GM21526 (cell line): ENCODE measurements around the gene RAB3GAP1.
"Not testable (repeated sequence)": the region's sequence is repeated elsewhere in the genome, so short reads cannot be mapped to it uniquely, and the experiment has no call there.

Experiments
- ATAC-seq: cut with Tn5 transposase; IDR thresholded peaks from one replicate; pipeline ENCODE4 v1.9.1; 2021; ENCODE audit warnings: moderate library complexity; ENCODE audit not compliant: unreplicated experiment, low FRiP score

Gene RAB3GAP1

DNA sequence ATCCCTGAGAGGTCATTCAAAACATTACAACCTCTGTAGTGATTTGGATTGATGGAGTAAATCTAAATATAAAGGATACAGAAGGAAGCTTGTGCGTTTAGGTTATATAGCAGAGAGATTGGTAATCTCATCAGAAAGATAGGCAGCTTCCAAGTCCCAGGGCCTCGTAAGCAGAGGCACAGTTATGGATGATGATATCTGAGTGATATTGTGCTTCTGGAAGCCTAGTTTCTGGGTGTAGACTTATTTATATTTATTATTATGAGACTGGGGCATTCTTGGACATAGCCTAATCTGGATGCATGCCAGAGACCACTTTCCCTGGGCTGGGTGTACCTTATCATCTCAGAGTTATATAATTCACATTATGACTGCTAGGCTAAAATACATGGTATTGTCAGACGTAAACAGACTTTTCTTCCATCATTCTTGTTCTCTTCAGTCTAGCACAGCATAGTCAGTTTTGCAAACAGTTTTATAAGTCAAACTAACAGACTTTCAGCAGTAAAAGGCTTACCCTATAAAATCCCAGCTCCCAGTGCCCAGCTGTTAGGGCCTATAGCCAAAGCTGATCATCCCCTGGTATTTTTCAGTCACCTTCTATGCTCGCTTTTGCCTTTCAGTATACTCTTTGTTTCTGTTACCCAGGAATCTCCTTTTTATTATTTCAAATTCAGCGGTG lies 47.9 kb downstream of the RAB3GAP1 start:
- ATAC-seq, result no peak

DNA sequence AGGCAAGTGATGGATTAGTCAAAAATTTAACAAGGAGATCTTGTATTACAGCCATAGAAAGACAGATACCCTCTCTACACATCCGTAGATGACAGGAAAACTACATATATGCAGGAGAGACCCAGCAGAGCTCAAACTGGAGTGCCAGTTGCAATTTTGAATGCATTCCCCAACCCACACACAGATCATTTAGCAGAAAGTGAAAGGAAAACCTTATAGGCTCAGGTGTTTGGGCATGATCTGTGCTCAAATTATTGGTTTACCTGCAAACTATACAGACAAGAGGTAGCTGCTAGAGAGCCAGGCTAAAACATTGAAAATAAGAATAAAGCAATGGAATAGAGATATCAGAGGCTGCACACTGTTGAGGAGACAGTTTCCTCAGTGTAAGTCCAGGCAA lies 51.8 kb downstream of the RAB3GAP1 start:
- no peak for ATAC-seq

DNA sequence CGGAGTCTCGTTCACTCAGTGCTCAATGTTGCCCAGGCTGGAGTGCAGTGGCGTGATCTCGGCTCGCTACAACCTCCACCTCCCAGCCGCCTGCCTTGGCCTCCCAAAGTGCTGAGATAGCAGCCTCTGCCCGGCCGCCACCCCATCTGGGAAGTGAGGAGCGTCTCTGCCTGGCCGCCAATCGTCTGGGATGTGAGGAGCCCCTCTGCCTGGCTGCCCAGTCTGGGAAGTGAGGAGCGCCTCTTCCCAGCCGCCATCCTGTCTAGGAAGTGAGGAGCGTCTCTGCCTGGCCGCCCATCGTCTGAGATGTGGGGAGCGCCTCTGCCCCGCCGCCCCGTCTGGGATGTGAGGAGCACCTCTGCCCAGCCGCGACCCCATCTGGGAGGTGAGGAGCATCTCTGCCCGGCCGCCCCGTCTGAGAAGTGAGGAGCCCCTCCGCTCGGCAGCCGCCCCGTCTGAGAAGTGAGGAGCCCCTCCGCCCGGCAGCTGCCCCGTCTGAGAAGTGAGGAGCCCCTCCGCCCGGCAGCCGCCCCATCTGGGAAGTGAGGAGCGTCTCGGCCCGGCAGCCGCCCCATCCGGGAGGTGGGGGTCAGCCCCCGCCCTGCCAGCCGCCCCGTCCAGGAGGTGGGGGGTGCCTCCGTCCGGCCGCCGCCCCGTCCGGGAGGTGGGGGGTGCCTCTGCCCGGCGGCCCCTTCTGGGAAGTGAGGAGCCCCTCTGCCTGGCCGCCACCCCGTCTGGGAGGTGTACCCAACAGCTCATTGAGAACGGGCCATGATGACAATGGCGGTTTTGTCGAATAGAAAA lies 53.6 kb downstream of the RAB3GAP1 start:
- not testable (repeated sequence) for ATAC-seq

DNA sequence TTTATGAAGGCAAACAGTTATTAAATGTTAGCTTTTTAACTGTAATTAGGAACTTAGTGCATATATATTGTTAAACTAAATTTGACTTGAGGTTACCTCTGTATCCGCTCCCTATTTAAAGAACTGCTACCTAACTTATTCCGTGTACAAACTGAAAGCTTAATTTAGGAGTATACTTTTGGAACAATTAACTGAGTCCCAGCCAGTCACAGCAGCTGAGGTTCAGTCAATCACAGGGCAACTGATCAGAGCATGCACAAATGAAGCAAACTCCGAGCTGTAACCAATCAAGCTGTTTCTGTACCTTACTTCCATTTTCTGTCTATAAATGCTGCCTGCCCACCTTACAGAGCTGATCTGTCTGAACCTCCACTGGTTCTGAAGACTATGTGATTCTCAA lies 61.2 kb downstream of the RAB3GAP1 start:
- no peak for ATAC-seq

DNA sequence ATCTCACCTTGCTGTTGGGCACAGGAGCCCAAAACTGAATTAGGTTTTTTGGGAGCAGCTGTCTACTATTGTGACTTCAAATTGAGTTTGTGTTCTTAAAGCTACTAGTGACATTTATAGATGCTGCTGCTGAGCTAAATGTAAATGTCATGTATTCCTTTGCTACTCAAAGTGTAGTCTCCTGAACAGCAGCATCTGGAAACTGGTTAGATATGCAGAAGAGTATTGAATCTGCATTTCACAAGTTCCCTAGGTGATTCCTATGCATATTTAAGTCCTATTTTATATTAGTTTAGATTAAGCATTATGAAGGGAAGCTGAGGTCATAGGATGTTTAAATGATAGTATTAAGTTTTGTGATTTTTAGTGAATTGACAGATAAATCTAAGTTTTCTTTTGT lies 67.5 kb downstream of the RAB3GAP1 start:
- ATAC-seq, result no peak

DNA sequence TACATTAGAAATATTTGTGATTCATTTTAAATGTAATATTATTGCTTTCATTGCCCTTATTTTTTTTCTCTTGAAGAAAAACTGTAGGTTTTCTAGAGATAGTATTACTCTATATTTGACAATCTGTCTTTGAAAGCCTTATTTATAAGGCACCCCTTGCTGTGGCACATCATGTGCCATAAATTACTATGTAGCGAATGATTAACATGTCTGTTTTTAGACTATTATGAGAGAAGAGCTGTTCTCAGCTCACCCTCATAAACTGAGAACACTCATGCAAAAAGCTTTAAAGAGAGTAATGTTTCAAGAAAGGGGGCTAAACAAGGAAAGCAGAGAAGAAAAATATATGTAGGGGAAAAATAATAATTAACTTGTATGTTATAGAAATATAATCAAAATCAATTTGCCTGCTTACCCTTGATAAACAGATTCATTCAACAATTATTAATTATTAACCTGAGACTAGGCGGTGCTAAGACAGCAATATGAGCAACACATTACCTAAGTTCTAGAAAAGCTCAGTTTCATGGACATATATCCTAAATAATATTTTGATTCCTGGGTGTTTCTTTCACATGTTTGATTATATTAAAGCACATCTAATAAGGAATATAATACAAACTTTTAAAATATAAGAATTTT lies 69.0 kb downstream of the RAB3GAP1 start:
- no peak for ATAC-seq

DNA sequence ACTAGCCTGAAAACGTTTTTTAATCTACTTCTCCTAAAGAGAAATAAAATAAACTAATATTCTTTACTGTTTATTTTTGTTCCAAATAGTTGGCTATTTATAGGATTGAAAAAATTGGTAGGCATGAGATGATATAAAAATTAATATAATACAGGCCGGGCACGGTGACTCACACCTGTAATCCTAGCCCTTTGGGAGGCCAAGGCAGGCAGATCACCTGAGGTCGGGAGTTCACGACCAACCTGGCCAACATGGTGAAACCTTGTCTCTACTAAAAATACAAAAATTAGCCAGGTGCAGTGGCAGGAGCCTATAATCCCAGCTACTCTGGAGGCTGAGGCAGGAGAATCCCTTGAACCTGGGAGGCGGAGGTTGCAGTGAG lies 69.6 kb downstream of the RAB3GAP1 start:
- ATAC-seq, result not testable (repeated sequence)

DNA sequence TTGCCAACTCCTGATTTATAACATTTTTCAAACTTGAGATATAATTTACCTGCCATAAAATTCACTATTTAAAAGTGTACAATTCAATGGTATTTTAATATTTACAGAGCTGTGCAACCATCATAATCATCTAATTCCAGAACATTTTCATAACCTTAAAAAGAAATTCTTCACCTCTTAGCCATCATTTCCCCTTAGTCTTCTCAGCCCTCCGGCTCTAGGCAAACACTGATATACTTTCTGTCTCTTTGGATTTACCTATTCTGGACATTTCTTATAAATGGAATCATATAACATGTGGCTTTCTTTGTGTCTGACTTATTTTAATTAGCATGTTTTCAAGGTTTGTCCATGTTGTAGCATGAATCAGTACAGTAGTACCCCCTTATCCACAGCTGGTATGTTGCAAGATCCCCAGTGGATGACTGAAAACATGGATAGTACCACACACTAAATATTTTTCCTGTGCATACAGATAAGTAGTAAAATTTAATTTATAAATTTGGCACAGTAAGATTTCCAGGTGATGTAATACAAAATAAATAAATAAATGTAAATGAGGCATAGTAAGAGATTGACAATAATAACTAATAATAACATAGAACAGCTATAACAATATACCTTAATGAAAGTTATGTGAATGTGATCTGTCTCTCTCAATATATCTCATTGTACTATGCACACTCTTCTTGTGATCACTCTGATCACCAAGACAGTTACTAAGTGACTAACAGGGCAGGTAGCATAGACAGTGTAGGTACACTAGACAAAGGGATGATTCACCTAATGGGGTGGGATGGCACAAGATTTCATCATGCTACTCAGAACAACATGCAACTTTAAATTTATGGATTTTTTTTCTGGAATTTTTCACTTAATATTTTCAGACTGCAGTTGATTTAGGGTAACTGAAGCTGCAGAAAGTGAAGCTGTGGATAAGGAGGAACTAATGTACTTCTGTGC lies 73.1 kb downstream of the RAB3GAP1 start:
- ATAC-seq, result no peak

DNA sequence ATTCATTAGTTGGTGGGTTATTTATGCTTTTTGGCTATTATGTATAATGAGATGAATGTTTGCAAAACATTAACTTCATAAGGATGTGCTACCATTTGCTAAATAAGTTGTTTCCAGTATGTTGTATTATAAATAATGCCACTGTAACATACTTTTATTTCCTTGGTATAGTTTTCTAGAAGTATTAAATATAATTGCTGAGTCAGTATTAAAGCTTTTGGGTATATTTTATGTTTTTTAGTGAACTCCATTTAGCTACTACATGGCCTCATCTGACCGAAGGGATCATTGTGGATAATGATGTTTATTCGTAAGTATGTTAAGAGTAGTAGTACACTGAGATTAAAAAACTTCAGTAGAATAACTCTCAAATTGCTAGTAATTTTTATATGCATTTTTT lies 73.8 kb downstream of the RAB3GAP1 start:
- ATAC-seq, result no peak

DNA sequence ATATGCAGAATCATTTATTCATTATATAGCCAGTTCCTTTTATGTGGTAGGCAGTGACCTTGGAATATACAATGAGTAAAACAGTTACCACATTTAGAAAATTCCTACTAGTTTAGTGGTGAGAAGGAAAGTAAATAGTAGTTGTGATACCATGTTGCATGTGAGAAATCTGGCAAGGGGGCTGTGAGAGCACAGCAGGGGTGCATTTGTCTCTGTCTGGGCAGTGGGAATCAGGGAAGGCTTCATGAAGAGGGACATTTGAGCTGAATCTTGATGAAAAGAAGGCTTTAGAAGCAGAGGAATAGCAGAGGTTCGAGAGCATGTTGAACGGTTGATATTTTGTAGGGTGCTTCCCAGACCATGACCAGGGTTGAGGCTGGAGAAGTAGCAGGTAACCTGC lies 78.7 kb downstream of the RAB3GAP1 start:
- no peak for ATAC-seq

DNA sequence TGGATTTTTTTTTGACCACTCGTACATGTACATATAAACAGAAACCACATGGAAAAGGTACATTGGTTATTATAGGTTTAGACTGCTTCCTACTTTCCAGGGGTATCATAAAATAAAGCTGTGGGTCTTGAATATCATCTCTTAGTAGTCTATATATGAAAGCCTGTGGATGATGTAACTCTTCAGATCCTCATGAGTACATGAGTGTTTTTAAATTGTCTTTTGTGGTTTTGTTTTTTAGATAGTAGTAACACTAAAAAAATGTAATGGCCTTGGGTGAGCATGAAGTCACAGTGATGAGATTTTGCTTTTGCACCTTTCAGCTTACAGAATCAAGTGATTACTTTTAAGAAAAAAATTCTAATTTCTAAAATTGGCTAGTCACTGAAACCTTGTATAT lies 80.2 kb downstream of the RAB3GAP1 start:
- ATAC-seq, result no peak

DNA sequence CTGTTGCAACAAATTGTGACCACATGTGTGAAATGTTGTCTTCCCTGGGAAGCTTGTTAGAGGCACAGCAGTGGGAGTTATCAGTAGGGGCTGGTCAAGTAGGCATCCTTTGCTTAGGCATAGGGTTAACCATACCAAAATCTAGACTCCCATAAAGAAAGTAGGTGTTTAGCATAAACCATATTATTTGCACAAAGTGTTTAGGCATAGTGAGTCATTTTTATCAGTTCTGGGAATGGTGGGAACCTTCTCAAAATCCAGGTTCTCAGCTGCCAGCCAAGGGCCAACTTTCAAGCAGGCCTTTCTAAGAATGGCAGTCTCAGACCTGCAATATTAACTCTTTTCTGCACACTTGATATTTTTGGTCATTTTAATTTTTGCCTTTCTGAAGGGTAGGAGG lies 88.5 kb downstream of the RAB3GAP1 start:
- no peak for ATAC-seq

DNA sequence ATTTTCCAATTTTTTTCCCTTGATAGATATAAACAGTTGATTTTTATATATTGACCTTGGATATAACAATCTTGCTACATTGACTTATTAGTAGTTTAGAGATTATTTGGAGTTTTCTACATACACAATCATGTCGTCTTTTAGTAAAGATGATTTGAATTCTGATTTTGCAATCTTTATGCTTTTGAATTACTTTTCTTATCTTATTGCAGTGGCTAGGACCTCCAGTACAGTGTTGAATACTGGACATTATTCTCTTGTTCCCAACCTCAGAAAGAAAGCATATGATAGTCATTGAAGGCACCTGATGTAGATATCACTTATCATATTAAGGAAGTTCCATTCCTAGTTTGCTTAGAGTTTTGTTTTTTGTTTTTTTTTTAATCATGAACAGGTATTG lies 90.2 kb downstream of the RAB3GAP1 start:
- no peak for ATAC-seq

DNA sequence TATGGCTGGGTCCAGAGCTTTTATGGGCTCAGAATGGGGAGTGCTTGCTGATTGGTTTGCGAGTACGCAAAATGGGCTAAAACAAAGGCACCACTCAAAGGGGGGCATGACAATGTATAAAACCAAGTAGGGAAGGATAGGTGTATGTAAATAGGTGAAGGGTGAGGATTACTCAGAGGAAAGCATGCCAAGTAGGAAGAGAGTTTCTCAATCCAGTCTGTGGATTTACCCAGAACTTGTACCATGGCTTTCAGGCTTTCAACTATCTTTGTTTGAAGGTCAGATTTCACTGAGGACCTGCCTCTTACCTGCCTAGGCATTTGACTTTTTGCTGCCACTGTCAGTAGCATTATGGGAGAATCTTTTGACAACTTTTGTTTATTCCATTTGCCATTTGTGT lies 92.3 kb downstream of the RAB3GAP1 start:
- no peak for ATAC-seq

DNA sequence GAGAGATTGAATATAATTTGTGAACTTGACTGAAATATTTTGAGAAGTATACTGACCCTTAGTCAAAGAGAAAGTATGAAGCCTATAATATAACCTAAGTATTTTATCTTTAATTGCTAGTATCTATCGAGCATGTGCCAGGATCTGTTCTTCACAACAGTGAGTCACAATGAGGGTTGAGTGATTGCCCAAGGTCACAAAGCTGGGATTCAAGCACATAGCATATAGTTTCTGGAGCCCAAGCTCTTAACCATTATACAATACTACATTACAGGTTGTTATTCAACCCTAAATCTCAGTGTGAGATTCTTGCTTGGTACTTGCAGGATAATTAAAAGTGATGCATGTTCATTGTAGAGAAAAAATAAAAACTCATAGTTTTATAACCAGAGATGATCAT lies 97.2 kb downstream of the RAB3GAP1 start:
- no peak for ATAC-seq

DNA sequence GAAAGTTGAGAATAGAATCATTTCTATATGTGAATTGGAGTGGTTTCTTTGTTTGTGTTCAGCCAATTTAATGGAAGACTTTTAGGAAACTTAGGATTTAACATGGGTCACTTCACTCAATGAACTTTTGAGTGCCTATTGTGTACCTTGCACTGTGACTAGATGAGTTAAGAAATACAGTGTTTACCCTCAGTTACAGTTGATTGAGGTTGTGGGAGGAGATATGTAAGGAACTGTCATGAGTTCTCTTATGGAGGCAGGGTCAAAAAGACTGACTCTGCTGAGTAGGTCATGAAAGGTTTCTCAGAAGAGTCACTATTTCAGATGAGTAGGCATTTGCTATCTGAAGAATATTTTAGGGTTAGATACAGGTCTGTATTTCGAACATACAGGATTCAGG lies 98.6 kb downstream of the RAB3GAP1 start:
- ATAC-seq, result no peak

DNA sequence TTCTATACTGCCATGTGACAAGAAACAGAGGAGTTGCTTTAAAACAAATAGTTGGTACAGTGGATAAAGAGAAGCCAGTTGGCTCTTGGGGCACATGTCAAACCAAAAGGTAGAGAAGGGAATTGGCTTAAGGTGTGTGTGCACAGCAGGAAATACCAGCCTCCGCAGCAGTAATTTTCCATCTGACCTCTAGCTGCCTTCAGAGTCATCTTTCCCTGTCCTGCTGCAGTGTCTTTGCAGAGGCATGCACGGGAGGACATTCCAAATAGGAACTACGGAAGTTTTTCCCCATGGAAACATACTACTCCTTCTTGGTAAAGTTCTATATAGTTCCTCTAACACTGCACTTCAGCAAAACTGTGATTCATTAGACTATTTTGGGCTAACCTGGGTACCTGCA lies 99.5 kb downstream of the RAB3GAP1 start:
- no peak for ATAC-seq

DNA sequence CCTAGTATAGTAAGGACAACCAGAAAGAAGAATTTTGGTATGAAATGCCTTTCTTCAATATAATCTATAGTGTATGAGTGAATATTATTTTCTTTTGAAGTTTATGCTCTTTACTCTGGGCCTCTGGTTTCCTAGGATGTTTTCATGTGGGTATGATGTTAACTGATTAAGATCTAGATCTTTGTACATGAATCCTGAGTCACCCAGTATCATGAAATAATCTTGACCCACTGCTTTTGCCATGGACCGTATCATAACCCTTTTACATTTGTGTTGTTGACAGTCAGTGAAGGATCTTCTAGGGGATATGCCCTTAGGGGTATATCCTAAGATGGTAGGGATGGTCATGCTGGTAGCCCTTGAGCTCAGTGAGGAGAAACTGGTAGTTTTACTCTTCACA lies 100.3 kb downstream of the RAB3GAP1 start:
- no peak for ATAC-seq

DNA sequence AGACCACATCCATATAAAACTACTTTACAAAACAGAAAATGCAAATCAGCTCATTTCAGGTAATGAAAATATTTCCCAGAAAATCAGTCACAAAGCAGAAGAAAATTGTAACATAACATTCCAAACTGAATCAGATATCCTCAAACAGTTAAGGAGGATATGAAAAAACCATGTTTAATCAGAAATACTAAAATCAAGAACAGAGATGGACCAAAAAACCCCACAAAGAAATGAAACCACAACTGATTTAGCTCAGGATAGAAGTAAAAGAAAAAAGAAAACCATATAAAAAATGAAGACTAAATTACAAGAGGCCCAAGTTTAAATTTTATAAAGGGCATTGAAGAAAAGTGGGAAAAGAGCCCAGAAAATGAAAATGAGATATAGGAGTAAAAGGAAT lies 102.9 kb downstream of the RAB3GAP1 start:
- no peak for ATAC-seq

DNA sequence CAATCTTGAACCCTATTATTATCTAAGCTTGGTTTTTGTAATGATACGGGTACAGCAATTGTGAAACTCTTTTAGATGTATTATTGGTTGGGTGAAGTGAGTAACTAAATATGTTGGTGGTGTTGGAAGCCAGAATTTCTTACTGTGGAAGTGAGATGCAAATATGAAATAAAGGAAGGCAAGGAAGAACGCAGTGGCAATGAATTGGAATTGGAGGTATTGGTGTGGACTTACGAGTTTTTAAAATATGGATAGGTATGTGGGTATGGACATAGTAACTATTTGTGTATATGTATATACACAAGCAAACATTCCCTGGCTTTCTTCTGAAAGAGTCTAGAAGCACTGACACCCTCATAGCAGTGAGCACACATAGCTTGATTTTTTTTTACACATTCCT lies 105.8 kb downstream of the RAB3GAP1 start:
- no peak for ATAC-seq

DNA sequence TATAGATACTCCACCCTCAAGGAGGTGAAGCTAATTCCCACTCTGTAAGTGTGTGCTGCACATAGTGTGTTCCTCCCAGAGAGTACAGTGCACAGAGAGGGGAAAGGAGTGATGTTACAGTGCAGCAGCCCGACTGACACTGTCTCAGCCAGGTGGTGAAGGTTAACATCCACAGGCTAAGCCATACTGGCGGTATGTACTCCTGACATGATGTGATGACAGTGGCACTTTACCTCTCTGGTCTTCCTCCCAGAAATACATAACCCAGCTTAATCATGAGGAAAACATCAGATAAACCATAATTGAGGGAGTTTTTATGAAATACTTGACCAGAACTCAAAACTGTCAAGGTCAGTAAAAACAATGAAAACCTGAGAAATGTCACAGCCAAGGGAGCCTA lies 107.1 kb downstream of the RAB3GAP1 start:
- no peak for ATAC-seq
